Mucosa of descending colon (tissue), 3 donors: ENCODE results near the gene RCOR2. TPM values are rescaled to one million over a fixed set of nuclear protein-coding genes. Genes with fewer than 3 reads are reported as not detected.

Experiments
- ATAC-seq: fragments of 200-7000 bp; cut with Tn5 transposase; one replicate; pipeline ENCODE4 v1.9.1; 2020; ENCODE audit warnings: mild to moderate bottlenecking, moderate library complexity
- DNase-seq, 3 donors: peaks; one replicate each; pipeline ENCODE4 v3.0.0-alpha.2; 2020
- H3K36me3 ChIP-seq: fragments of 200-600 bp; one replicate; pipeline ENCODE4 v1.8.0; 2021; ENCODE audit warnings: low read depth, mild to moderate bottlenecking
- H3K4me1 ChIP-seq: fragments of 200-600 bp; one replicate; pipeline ENCODE4 v1.8.0; 2021; ENCODE audit warnings: low read depth, mild to moderate bottlenecking
- H3K4me3 ChIP-seq: fragments of 200-600 bp; one replicate; pipeline ENCODE4 v1.8.0; 2021; ENCODE audit warnings: mild to moderate bottlenecking
- H3K9me3 ChIP-seq: fragments of 200-600 bp; one replicate; pipeline ENCODE4 v1.8.0; 2021; ENCODE audit warnings: mild to moderate bottlenecking
- CTCF ChIP-seq: fragments of 200-600 bp; IDR thresholded peaks from one replicate; pipeline ENCODE4 v1.8.0; 2022; ENCODE audit warnings: antibody characterized with exemption, mild to moderate bottlenecking
- intact Hi-C, 2 donors: fragments of 100-400 bp; cut with DNase I in 1 of 2; cut with micrococcal nuclease in 1 of 2; formaldehyde crosslinking; loops; one replicate each; pipeline versions ENCODE4 v1.11.0 to v1.11.1; 2022; cut with DNase I, micrococcal nuclease
- total RNA-seq, 3 donors: library from RNA; stranded (reverse); fragmentation: NEBNext Ultra II Directional in 2 of 3; extraction: Animal tissue kit (Norgen Biotek cat#: 25700) in 2 of 3; gene quantifications; one replicate each; pipeline versions ENCODE4 v1.2.1 to v1.2.4, GENCODE V29; 2021 to 2023
- donor health status: DM: no; HTN: no; CAD: no; lungs with moderate emphysema.
- donor health status: DM: no; HTN: no; CAD: no.
- donor health status: DM: no; HTN: yes; CAD: no.

RCOR2 gene
- total RNA-seq, 3 donors from 2014 or later, result 1.2 to 3.7 (median 1.6) TPM

GRCh38 chr11:63880403-63880790, 36.6 kb downstream of the RCOR2 start:
- Histone ChIP-seq H3K4me3 (no peak overlapping the region), H3K9me3 (no peaks in the 10 kb centered on the region), H3K4me1 (peaks cover 28% of the 10 kb centered on the region), H3K36me3 (no peaks in the 10 kb centered on the region)
- no peak for TF ChIP-seq CTCF
- peak in 1 of 3 donors; percentile 10 for DNase-seq
- intact Hi-C loops, result no loop called here
- ATAC-seq, result no peak

GRCh38 chr11:63879598-63880402, 37.2 kb downstream of the RCOR2 start:
- no peak overlapping the region for H3K4me3 ChIP-seq
- peaks cover 31% of the 10 kb centered on the region for H3K4me1 ChIP-seq
- intact Hi-C loops, result no loop called here
- H3K9me3 ChIP-seq, result no peaks in the 10 kb centered on the region
- H3K36me3 ChIP-seq, result no peaks in the 10 kb centered on the region
- ATAC-seq (peak; percentile 75), DNase-seq (peak in 1 of 3 donors; percentile 36)
- no peak for TF ChIP-seq CTCF

GRCh38 chr11:63877658-63878241, 39.2 kb downstream of the RCOR2 start:
- ATAC-seq, result no peak
- Histone ChIP-seq H3K9me3 (no peaks in the 10 kb centered on the region), H3K36me3 (no peaks in the 10 kb centered on the region), H3K4me1 (peaks cover 33% of the 10 kb centered on the region), H3K4me3 (no peak overlapping the region)
- no peak for TF ChIP-seq CTCF
- intact Hi-C loops, result no loop called here
- peak in 1 of 3 donors; percentile 8 for DNase-seq

GRCh38 chr11:63876616-63877015, 40.3 kb downstream of the RCOR2 start:
- Histone ChIP-seq H3K4me3 (no peak overlapping the region), H3K4me1 (peaks cover 43% of the 10 kb centered on the region), H3K9me3 (no peaks in the 10 kb centered on the region), H3K36me3 (no peaks in the 10 kb centered on the region)
- TF ChIP-seq CTCF, result no peak
- intact Hi-C loops, result no loop called here
- no peak for ATAC-seq
- no peak for DNase-seq

GRCh38 chr11:63875506-63876065, 41.4 kb downstream of the RCOR2 start:
- Histone ChIP-seq H3K9me3 (no peaks in the 10 kb centered on the region), H3K4me1 (peaks cover 45% of the 10 kb centered on the region), H3K36me3 (no peaks in the 10 kb centered on the region), H3K4me3 (no peak overlapping the region)
- TF ChIP-seq CTCF, result no peak
- no peak for ATAC-seq
- intact Hi-C loops, result no loop called here
- peak in 1 of 3 donors; percentile 20 for DNase-seq
